GM12891 (cell line): ENCODE data around the gene TRIM34.

Source experiments
- POLR2A ChIP-seq: IDR thresholded peaks from 2 replicates; pipeline ENCODE4 v1.6.1; 2011; ENCODE audit warnings: low read depth, low read length, control low read depth
- POLR2AphosphoS5 ChIP-seq: IDR thresholded peaks from 2 replicates; pipeline ENCODE4 v1.6.1; 2011; ENCODE audit warnings: low read depth, low read length, control low read depth
- POU2F2 ChIP-seq: IDR thresholded peaks from 2 replicates; pipeline ENCODE4 v1.6.1; 2011; ENCODE audit warnings: low read depth, mild to moderate bottlenecking, control low read depth, low read length, moderate library complexity
- TAF1 ChIP-seq: IDR thresholded peaks from 2 replicates; pipeline ENCODE4 v1.6.1; 2011; ENCODE audit warnings: low read depth, low read length, control low read depth

- no peak for TF ChIP-seq POLR2A
- no peak for TF ChIP-seq POLR2AphosphoS5
- TF ChIP-seq TAF1, result no peak
- no peak for TF ChIP-seq POU2F2
These were observed 49.6 kb downstream of the TRIM34 start for GRCh38 chr11:5674391-5674790.
